Kidney (tissue), 14 donors: Measurements from ENCODE around the gene PLA2G2A. TPM values are rescaled to one million over a fixed set of nuclear protein-coding genes. Genes with fewer than 3 reads are reported as not detected.

Experiments used
- DNase-seq, 5 donors: peaks; one replicate each; pipeline ENCODE4 v3.0.0-alpha.2; 2013 to 2020
- FAIRE-seq: peaks from 2 replicates; lab custom pipeline; 2012; peaks lifted over from hg19 to GRCh38; lab: Jason Lieb, UNC
- H3K27ac ChIP-seq, 2 donors: one replicate each; pipeline ENCODE4 v1.7.0; 2013; ENCODE audit warnings: low read depth in 2 of 2, low read length in 2 of 2, inconsistent platforms in 1 of 2
- H3K27me3 ChIP-seq: one replicate; pipeline ENCODE4 v1.7.1; 2013; ENCODE audit warnings: low read length, inconsistent platforms; ENCODE audit not compliant: control insufficient read depth, insufficient read depth
- H3K36me3 ChIP-seq, 3 donors: one replicate each; pipeline versions ENCODE4 v1.7.0 to v1.7.1; 2013; ENCODE audit warnings: low read length in 3 of 3, control low read depth in 1 of 3, inconsistent platforms in 1 of 3; ENCODE audit not compliant: insufficient read depth in 3 of 3, control insufficient read depth in 2 of 3
- H3K4me1 ChIP-seq, 3 donors: one replicate each; pipeline versions ENCODE4 v1.7.0 to v1.7.1; 2013; ENCODE audit warnings: low read length in 3 of 3, inconsistent platforms in 1 of 3, low read depth in 1 of 3; ENCODE audit not compliant: control insufficient read depth in 2 of 3, insufficient read depth in 2 of 3
- H3K4me3 ChIP-seq, 3 donors: one replicate each; pipeline versions ENCODE4 v1.7.0 to v1.8.1; 2013; ENCODE audit warnings: low read length in 3 of 3, control low read depth in 1 of 3, inconsistent platforms in 1 of 3
- H3K9ac ChIP-seq, 3 donors: one replicate each; pipeline versions ENCODE4 v1.7.0 to v1.7.1; 2013; ENCODE audit warnings: low read length in 3 of 3, control low read depth in 1 of 3, inconsistent platforms in 1 of 3
- H3K9me3 ChIP-seq, 3 donors: one replicate each; pipeline versions ENCODE4 v1.7.0 to v1.7.1; 2013; ENCODE audit warnings: low read length in 3 of 3, control low read depth in 1 of 3, inconsistent platforms in 1 of 3; ENCODE audit not compliant: control insufficient read depth in 2 of 3, insufficient read depth in 1 of 3
- CTCF ChIP-seq: IDR thresholded peaks from 3 replicates; pipeline ENCODE4 v1.5.1; 2012; ENCODE audit warnings: mild to moderate bottlenecking, moderate library complexity, borderline replicate concordance; ENCODE audit not compliant: insufficient read depth; ENCODE audit errors: extremely low read depth
- intact Hi-C: fragments of 100-400 bp; cut with DNase I; formaldehyde crosslinking; loops from one replicate; pipeline ENCODE4 v1.11.1; 2022
- polyA plus RNA-seq: library from polyadenylated mRNA; stranded (reverse); fragments of 350-450 nt; fragmentation: Illumina TruSeq; extraction: RNeasy Lipid Tissue Mini Kit (QIAGEN cat#74804); gene quantifications from one replicate; pipeline ENCODE4 v1.2.3, GENCODE V29; 2014; ENCODE audit warnings: low read depth, low replicate concordance; ENCODE audit not compliant: insufficient read depth
- total RNA-seq: library from RNA; stranded (reverse); fragmentation: NEBNext Ultra II Directional; extraction: Animal tissue kit (Norgen Biotek cat#: 25700); gene quantifications from one replicate; pipeline ENCODE4 v1.2.1, GENCODE V29; 2021
- donor health status: control.
- donor health status: control.
- donor health status: control.
- donor health status: control.
- donor health status: control.
- donor health status: DM: yes; HTN: yes; CAD: no.
- donor health status: Normal renal cell carcinoma (clear cell type).

Gene PLA2G2A
- total and polyA plus RNA-seq, 2 donors from 2014 or later: 0.52 to 0.63 TPM

- Histone ChIP-seq H3K9me3 (no peaks in the 10 kb centered on the region), H3K36me3 (no peaks in the 10 kb centered on the region), H3K4me1 (no peaks in the 10 kb centered on the region), H3K4me3 (no peak overlapping the region), H3K9ac (no peak overlapping the region), H3K27ac (no peak overlapping the region), H3K27me3 (no peaks in the 10 kb centered on the region)
- intact Hi-C loops: no loop called here
- DNase-seq (no peak), FAIRE-seq (no peak)
- TF ChIP-seq CTCF: no peak
Measured at GRCh38 chr1:19946331-19946751, 33.1 kb downstream of the PLA2G2A start.

- FAIRE-seq (no peak), DNase-seq (no peak)
- Histone ChIP-seq H3K36me3 (no peaks in the 10 kb centered on the region), H3K27ac (no peak overlapping the region), H3K9me3 (no peaks in the 10 kb centered on the region), H3K9ac (no peak overlapping the region), H3K4me3 (no peak overlapping the region), H3K27me3 (no peaks in the 10 kb centered on the region), H3K4me1 (no peaks in the 10 kb centered on the region)
- no peak for TF ChIP-seq CTCF
- intact Hi-C loops: no loop called here
Measured at GRCh38 chr1:19945914-19946313, 33.5 kb downstream of the PLA2G2A start.

GRCh38 chr1:19942657-19943056 is 36.8 kb downstream of the PLA2G2A start:
- H3K4me1 ChIP-seq: no peaks in the 10 kb centered on the region
- FAIRE-seq: no peak
- no peak for DNase-seq
- no peak overlapping the region for H3K27ac ChIP-seq
- intact Hi-C loops: no loop called here
- no peaks in the 10 kb centered on the region for H3K9me3 ChIP-seq
- no peak overlapping the region for H3K4me3 ChIP-seq
- H3K36me3 ChIP-seq: no peaks in the 10 kb centered on the region
- no peak overlapping the region for H3K9ac ChIP-seq
- TF ChIP-seq CTCF: no peak
- H3K27me3 ChIP-seq: no peaks in the 10 kb centered on the region

- DNase-seq (no peak), FAIRE-seq (no peak)
- no peak for TF ChIP-seq CTCF
- Histone ChIP-seq H3K36me3 (no peaks in the 10 kb centered on the region), H3K27me3 (no peaks in the 10 kb centered on the region), H3K9me3 (no peaks in the 10 kb centered on the region), H3K9ac (no peak overlapping the region), H3K4me1 (no peaks in the 10 kb centered on the region), H3K27ac (no peak overlapping the region), H3K4me3 (no peak overlapping the region)
- intact Hi-C loops: no loop called here
Measured at GRCh38 chr1:19942088-19942487, 37.3 kb downstream of the PLA2G2A start.
